Measurements from ENCODE around the gene TRMT11. TPM values are rescaled to one million over a fixed set of nuclear protein-coding genes. Genes with fewer than 3 reads are reported as not detected.

TRMT11 gene
- 10 to 100 TPM; 42.8 to 46.9 TPM for total RNA-seq

GRCh38 chr6:125986301-125987025, at the start of gene TRMT11:
TRMT11 (plus strand) TSS chr6:125986540; CDS start chr6:125986551, 11 bp downstream.
- H3K4me3 Mint-ChIP-seq = peak within 1 kb of the TSS; percentile 9
- H3K36me3 Mint-ChIP-seq = no peaks in the 10 kb centered on the region
- no peaks in the 10 kb centered on the region for H3K9me3 Mint-ChIP-seq
- peaks cover 20% of the 10 kb centered on the region for H3K4me1 Mint-ChIP-seq (ENCODE audit: low read depth)
- DNase-seq = peak; percentile 90
- intact Hi-C loops (cut with micrococcal nuclease) = loop anchor here (1.0 to 5.0 kb wide), 7 partner anchors 10 to 1281 kb away; partner anchors contain the start of genes CENPW, HDDC2, HEY2 and HINT3
- POLR2A ChIA-PET = interaction anchor here (0.6 to 2.8 kb wide), 12 partner anchors 9 to 1280 kb away, joined by 3 to 25 read pairs (median 6); partner anchors contain the start of genes HDDC2, HINT3, NCOA7 and RNF146
- no peak within 1 kb of the TSS for H3K27ac Mint-ChIP-seq
- CTCF ChIA-PET = interaction anchor here (0.8 to 3.9 kb wide), 14 partner anchors 9 to 676 kb away, joined by 3 to 30 read pairs (median 4); partner anchors contain the start of genes CENPW, HINT3 and NCOA7
- H3K27me3 Mint-ChIP-seq = no peaks in the 10 kb centered on the region

DNA sequence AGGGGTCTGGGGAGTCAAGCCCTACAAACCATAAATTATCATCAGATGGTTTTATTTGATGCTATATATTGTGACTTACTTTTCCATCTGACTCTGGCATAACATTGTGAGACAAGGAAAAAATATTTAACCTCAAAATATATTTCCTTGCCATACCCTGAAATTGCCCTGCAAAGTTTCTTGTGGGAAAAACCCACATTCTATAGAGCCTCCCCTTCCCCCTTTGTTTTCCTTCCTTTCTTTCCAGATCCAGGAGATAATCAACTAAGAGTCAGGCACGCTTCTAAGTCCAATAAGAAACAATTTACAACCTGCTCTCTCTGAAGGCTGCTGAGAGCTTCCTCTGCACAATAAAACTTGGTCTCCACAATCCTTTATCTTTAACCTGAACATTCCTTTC, 47.3 kb upstream of the TRMT11 start:
- DNase-seq = no peak
- CTCF ChIA-PET = interaction anchor here (2.1 kb wide), 1 partner anchor 17 kb away, joined by 8 read pairs; the partner anchor contains the start of gene HINT3
- peaks cover 3% of the 10 kb centered on the region for H3K27me3 Mint-ChIP-seq
- H3K36me3 Mint-ChIP-seq = no peaks in the 10 kb centered on the region
- H3K27ac Mint-ChIP-seq = no peak overlapping the region
- intact Hi-C loops (cut with micrococcal nuclease) = loop anchor here (1.0 kb wide), 1 partner anchor 20 kb away; no protein-coding TSS in a partner anchor
- peaks cover 18% of the 10 kb centered on the region for H3K4me1 Mint-ChIP-seq (ENCODE audit: low read depth)
- H3K4me3 Mint-ChIP-seq = no peak overlapping the region
- POLR2A ChIA-PET = no interaction called here
- H3K9me3 Mint-ChIP-seq = peaks cover 6% of the 10 kb centered on the region

DNA sequence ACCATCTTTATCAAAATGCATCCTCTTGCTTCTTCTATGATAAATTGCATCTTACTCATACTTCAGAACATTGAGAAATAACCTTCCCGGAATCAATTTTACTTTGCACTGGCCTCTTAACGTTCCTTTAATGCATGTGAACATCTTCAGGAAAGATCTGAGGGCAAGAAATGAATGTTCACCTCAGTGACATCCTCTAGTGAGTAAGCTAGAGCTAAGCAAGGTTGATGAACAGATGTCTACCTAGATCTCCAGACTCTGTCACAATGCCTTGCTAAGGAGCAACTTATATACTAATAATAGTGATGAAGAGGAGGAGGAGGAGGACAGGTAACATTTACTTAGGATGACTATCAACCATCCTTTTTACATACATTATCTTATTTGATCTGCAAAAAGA, 46.5 kb upstream of the TRMT11 start:
- Mint-ChIP-seq H3K9me3 (peaks cover 6% of the 10 kb centered on the region), H3K27me3 (peaks cover 3% of the 10 kb centered on the region), H3K27ac (no peak overlapping the region), H3K4me3 (no peak overlapping the region), H3K36me3 (no peaks in the 10 kb centered on the region), H3K4me1 (ENCODE audit: low read depth) (peaks cover 21% of the 10 kb centered on the region)
- intact Hi-C loops (cut with micrococcal nuclease) = loop anchor here (1.0 kb wide), 1 partner anchor 20 kb away; no protein-coding TSS in a partner anchor
- CTCF ChIA-PET = interaction anchor here (1.6 to 2.1 kb wide), 2 partner anchors 17 to 18 kb away, joined by 6 to 8 read pairs; partner anchors contain the start of gene HINT3
- POLR2A ChIA-PET = interaction anchor here (0.8 kb wide), 1 partner anchor 12 kb away, joined by 4 read pairs; no protein-coding TSS in a partner anchor
- DNase-seq = no peak

GRCh38 chr6:125940247-125941041, 45.9 kb upstream of the TRMT11 start:
- intact Hi-C loops (cut with micrococcal nuclease) = no loop called here
- Mint-ChIP-seq H3K4me1 (ENCODE audit: low read depth) (peaks cover 21% of the 10 kb centered on the region), H3K9me3 (peaks cover 4% of the 10 kb centered on the region), H3K4me3 (no peak overlapping the region), H3K36me3 (no peaks in the 10 kb centered on the region), H3K27ac (no peak overlapping the region), H3K27me3 (peaks cover 3% of the 10 kb centered on the region)
- POLR2A ChIA-PET = interaction anchor here (0.8 kb wide), 1 partner anchor 11 kb away, joined by 4 read pairs; no protein-coding TSS in a partner anchor
- CTCF ChIA-PET = interaction anchor here (0.7 to 2.1 kb wide), 4 partner anchors 16 to 34 kb away, joined by 3 to 8 read pairs (median 5); partner anchors contain the start of gene HINT3
- no peak for DNase-seq

DNA sequence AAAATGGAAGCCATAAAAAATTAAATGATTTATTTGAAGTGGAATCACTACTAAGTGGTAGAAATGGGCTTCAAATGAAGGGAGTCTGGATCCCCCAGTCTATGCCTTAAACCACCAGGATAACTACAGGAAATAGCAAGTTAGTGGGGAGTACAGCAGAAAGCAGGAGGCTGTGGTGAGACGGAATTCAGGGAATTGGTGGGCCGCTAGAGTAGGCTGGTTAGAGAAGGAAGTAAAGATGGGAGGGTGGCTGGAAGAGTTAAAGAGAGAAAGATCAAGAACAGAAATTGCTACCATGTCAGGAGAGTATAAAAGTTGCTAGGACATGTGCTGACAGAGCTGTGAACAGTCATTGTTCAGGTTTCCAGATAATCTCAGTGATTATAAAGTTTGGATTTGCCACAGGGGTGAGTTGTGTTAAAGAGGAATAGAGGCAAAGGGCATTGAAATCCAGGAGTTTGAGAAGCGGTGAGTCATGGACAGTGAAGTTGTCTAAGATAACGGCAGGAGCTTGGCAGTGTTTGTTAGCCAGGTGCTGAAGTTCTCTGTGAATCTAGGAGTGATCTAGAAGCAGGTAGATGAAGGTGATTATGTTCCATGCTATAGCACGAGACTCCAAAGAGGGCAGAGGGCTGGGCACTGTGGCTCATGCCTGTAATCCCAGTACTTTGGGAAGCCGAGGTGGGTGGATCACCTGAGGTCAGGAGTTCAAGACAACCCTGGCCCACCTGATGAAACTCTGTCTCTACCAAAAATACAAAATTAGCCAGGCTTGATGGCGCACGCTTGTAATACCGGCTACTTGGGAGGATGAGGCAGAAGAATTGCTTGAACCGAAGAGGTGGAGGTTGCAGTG, 43.4 kb upstream of the TRMT11 start:
- H3K36me3 Mint-ChIP-seq = no peaks in the 10 kb centered on the region
- H3K9me3 Mint-ChIP-seq = no peaks in the 10 kb centered on the region
- ChIA-PET CTCF (interaction anchor here (0.6 to 1.6 kb wide), 3 partner anchors 10 to 54 kb away, joined by 3 to 7 read pairs (median 6); partner anchors contain the start of gene HINT3), POLR2A (interaction anchor here (0.6 kb wide), 1 partner anchor 13 kb away, joined by 3 read pairs; no protein-coding TSS in a partner anchor)
- H3K27ac Mint-ChIP-seq = no peak overlapping the region
- intact Hi-C loops (cut with micrococcal nuclease) = no loop called here
- H3K4me1 Mint-ChIP-seq (ENCODE audit: low read depth) = peaks cover 25% of the 10 kb centered on the region
- no peak for DNase-seq
- peaks cover 3% of the 10 kb centered on the region for H3K27me3 Mint-ChIP-seq
- H3K4me3 Mint-ChIP-seq = no peak overlapping the region

DNA sequence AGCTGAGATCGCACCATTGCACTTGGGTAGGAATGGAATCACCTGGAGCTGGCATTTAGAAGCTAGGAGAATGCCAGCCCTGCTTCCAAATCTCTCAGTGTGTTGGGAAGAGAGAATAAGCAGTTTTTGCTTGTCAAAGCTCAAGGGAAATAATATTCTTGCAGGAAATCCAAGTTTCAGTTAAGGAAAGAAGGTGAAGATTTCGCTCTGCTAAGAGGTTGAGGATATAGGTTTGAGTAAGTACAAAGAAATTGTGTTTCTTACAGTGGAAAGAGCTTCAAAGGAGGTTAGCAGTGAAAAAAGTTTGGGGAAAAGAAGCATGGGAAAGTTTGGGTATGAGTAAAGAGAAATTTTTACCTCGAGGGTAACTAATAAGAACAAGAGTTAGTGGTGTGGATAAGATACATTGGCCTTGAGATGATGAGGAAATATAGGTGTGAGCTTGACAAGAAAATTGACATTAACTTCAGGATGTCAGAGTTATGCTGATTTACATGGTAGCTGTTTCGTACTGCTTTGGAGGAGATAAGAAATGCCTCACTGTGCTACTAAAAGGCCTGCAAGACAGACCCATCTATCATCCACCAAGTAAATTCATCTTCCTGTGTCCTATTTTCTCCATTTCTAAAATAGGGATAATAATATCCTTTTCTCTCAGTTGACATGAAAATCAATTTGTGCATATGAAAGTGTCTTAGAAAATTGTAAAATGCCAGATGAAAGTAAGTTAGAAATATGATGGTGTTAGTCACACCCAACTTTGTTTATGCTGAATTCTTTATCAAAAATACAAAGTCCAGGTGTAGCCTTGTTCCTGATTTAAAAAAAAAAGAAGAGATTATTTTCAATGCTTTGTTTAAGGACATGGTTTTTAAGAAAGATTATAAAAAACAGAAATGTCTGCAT, 42.6 kb upstream of the TRMT11 start:
- H3K4me3 Mint-ChIP-seq = no peak overlapping the region
- H3K36me3 Mint-ChIP-seq = no peaks in the 10 kb centered on the region
- CTCF ChIA-PET = interaction anchor here (0.7 to 1.6 kb wide), 3 partner anchors 9 to 749 kb away, joined by 4 to 7 read pairs (median 6); partner anchors contain the start of gene HINT3
- no peak overlapping the region for H3K27ac Mint-ChIP-seq
- DNase-seq = no peak
- intact Hi-C loops (cut with micrococcal nuclease) = no loop called here
- peaks cover 25% of the 10 kb centered on the region for H3K4me1 Mint-ChIP-seq (ENCODE audit: low read depth)
- H3K9me3 Mint-ChIP-seq = no peaks in the 10 kb centered on the region
- peaks cover 5% of the 10 kb centered on the region for H3K27me3 Mint-ChIP-seq
- POLR2A ChIA-PET = interaction anchor here (0.6 to 0.7 kb wide), 2 partner anchors 12 to 77 kb away, joined by 3 read pairs; no protein-coding TSS in a partner anchor

- Mint-ChIP-seq H3K4me1 (ENCODE audit: low read depth) (peaks cover 20% of the 10 kb centered on the region), H3K27ac (no peak overlapping the region), H3K27me3 (peaks cover 5% of the 10 kb centered on the region), H3K4me3 (no peak overlapping the region), H3K9me3 (no peaks in the 10 kb centered on the region), H3K36me3 (no peaks in the 10 kb centered on the region)
- intact Hi-C loops (cut with micrococcal nuclease) = no loop called here
- no peak for DNase-seq
- CTCF ChIA-PET = interaction anchor here (0.7 to 1.5 kb wide), 2 partner anchors 9 to 749 kb away, joined by 4 to 6 read pairs; no protein-coding TSS in a partner anchor
- POLR2A ChIA-PET = interaction anchor here (0.7 kb wide), 1 partner anchor 78 kb away, joined by 3 read pairs; no protein-coding TSS in a partner anchor
Measured at GRCh38 chr6:125944434-125944816, 41.9 kb upstream of the TRMT11 start.

DNA sequence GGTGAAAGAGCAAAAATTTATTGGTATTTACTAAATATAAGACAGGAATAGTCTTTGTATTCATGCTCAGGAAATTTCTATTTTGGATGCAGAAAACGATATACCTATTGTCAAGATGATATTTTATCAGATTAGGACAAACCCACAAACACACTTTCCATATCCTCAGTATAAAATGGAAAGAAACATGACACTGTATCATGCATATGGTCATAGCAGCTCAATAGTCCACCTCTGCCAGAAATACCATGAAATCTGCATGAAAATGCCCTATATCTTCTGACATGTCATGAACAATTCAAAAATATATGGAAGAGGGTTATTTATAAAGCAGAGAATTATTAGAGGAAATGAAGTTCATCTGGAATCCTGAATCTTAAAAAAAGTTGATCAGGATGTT, 41.4 kb upstream of the TRMT11 start:
- CTCF ChIA-PET = interaction anchor here (0.7 kb wide), 1 partner anchor 750 kb away, joined by 4 read pairs; no protein-coding TSS in a partner anchor
- peaks cover 4% of the 10 kb centered on the region for H3K27me3 Mint-ChIP-seq
- H3K4me3 Mint-ChIP-seq = no peak overlapping the region
- POLR2A ChIA-PET = interaction anchor here (0.7 kb wide), 1 partner anchor 78 kb away, joined by 3 read pairs; no protein-coding TSS in a partner anchor
- H3K36me3 Mint-ChIP-seq = no peaks in the 10 kb centered on the region
- DNase-seq = no peak
- H3K9me3 Mint-ChIP-seq = no peaks in the 10 kb centered on the region
- H3K4me1 Mint-ChIP-seq (ENCODE audit: low read depth) = peaks cover 16% of the 10 kb centered on the region
- intact Hi-C loops (cut with micrococcal nuclease) = no loop called here
- no peak overlapping the region for H3K27ac Mint-ChIP-seq

DNA sequence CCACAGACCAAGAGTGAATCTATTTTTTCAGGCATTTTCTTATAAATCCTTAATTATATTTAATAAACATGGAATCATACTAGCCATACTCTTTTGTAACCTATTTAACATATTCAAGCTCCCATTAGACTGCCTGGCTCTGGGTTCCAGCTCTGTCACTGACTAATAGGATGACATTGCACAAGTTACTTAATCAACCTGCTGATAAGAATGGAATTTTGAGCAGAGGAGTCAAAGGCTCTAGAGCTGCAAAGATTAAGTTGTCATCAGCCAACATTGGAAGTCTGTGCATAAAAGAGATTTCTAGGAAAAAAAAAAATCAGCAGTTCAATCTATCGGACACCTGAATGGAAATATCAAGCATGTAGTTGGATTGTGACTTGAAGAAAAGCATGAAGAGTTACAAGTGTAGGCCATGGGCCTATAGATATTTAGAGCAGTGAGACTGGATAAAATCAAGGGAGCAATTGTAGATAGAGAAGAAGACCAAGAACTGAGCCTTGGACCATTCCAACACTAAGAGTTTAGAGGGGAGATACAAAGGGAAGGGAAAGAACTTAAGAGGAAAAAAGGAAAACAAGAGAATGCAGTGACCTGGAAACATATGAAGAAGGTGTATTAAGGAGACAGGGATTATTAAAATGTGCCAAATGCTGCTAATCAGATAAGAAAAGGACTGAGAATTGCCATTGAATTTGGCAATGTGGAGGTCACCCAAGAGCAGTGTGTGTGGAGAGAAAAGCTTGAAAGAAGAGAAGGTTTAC, 40.8 kb upstream of the TRMT11 start:
- intact Hi-C loops (cut with micrococcal nuclease) = no loop called here
- Mint-ChIP-seq H3K4me3 (no peak overlapping the region), H3K36me3 (no peaks in the 10 kb centered on the region), H3K4me1 (ENCODE audit: low read depth) (peaks cover 15% of the 10 kb centered on the region), H3K9me3 (no peaks in the 10 kb centered on the region), H3K27me3 (peaks cover 4% of the 10 kb centered on the region), H3K27ac (no peak overlapping the region)
- DNase-seq = no peak
- ChIA-PET CTCF (interaction anchor here (1.1 to 3.7 kb wide), 2 partner anchors 11 to 155 kb away, joined by 3 to 26 read pairs; partner anchors contain the start of genes HINT3 and NCOA7), POLR2A (no interaction called here)

All from activated CD4-positive, alpha-beta memory T cell treated with anti-CD3 and anti-CD28 coated beads for 36 hours (primary cell).